GM12878 (cell line): ENCODE results near the gene ELP4. TPM values are rescaled to one million over a fixed set of nuclear protein-coding genes. Genes with fewer than 3 reads are reported as not detected.

Experiments used
- ATAC-seq: fragments of 200-7000 bp; cut with Tn5 transposase; 3 replicates; pipeline ENCODE4 v1.9.1; 2020; ENCODE audit warnings: mild to moderate bottlenecking, moderate library complexity
- BruUV-seq: library from RNA; stranded (reverse); fragments of 400-500 nt; replicated peaks from 2 replicates; lab custom pipeline; 2021; lab: Mats Ljungman, UMichigan
- CTCF ChIA-PET: fragments of 300-600 bp; sonication (Branson Sonifier 250); formaldehyde crosslinking; extraction: SDS; loops from one replicate; lab custom pipeline; 2021; ENCODE audit warnings: inconsistent platforms; lab: Yijun Ruan, JAX
- POLR2A ChIA-PET: fragments of 350-600 bp; formaldehyde crosslinking; extraction: SDS; loops from one replicate; lab custom pipeline; 2021; ENCODE audit warnings: inconsistent platforms; lab: Charles Lee
- RAD21 ChIA-PET: fragments of 300-600 bp; sonication (Branson Sonifier 250); formaldehyde crosslinking; loops from one replicate; lab custom pipeline; 2023; ENCODE audit warnings: antibody characterized with exemption; ENCODE audit not compliant: unreplicated experiment; lab: Charles Lee
- SMC1A ChIA-PET: fragments of 300-600 bp; sonication (Branson Sonifier 250); formaldehyde crosslinking; loops from one replicate; lab custom pipeline; 2023; ENCODE audit not compliant: unreplicated experiment, uncharacterized antibody; lab: Charles Lee
- DNase-seq: peaks from one replicate; pipeline ENCODE4 v3.0.0-alpha.2; 2011; ENCODE audit warnings: low read depth, low spot score
- FAIRE-seq: peaks from 3 replicates; lab custom pipeline; 2011; peaks lifted over from hg19 to GRCh38; lab: Jason Lieb, UNC
- H2AFZ ChIP-seq: 2 replicates; pipeline ENCODE4 v1.6.0; 2011; ENCODE audit warnings: low read depth, low read length, control low read depth; ENCODE audit not compliant: control insufficient read depth
- H3K27ac ChIP-seq: 2 replicates; pipeline ENCODE4 v1.5.1; 2011; ENCODE audit warnings: control low read depth; ENCODE audit not compliant: control insufficient read depth, insufficient read depth
- H3K27me3 ChIP-seq, 2 experiments: replicated peaks in 1 of 2; 2 replicates each; pipeline versions ENCODE4 v1.6.0 to v1.6.1; 2011; ENCODE audit warnings: low read length in 1 of 2; ENCODE audit not compliant: control insufficient read depth in 2 of 2, insufficient read depth in 2 of 2
- H3K36me3 ChIP-seq, 2 experiments: 2 replicates each; pipeline ENCODE4 v1.5.1; 2011; ENCODE audit warnings: low read length in 1 of 2; ENCODE audit not compliant: control insufficient read depth in 2 of 2, insufficient read depth in 2 of 2
- H3K4me1 ChIP-seq: 2 replicates; pipeline ENCODE4 v1.6.1; 2011; ENCODE audit warnings: mild to moderate bottlenecking, low read length, moderate library complexity, mixed read lengths; ENCODE audit not compliant: control insufficient read depth, insufficient read depth
- H3K4me2 ChIP-seq: 2 replicates; pipeline ENCODE4 v1.6.0; 2011; ENCODE audit warnings: control low read depth; ENCODE audit not compliant: control insufficient read depth, insufficient read depth
- H3K4me3 ChIP-seq: fragments of 200-600 bp; sonication (generic); 2 replicates; pipeline ENCODE4 v1.5.1; 2016
- H3K79me2 ChIP-seq: 2 replicates; pipeline ENCODE4 v1.6.0; 2011; ENCODE audit warnings: low read length; ENCODE audit not compliant: control insufficient read depth, insufficient read depth
- H3K9ac ChIP-seq: 2 replicates; pipeline ENCODE4 v1.8.0; 2011; ENCODE audit warnings: low read length, control low read depth, mixed read lengths; ENCODE audit not compliant: control insufficient read depth, insufficient read depth
- H3K9me3 ChIP-seq: replicated peaks from 3 replicates; pipeline ENCODE4 v1.5.1; 2011; ENCODE audit warnings: mild to moderate bottlenecking, low read length; ENCODE audit not compliant: control insufficient read depth, insufficient read depth
- H4K20me1 ChIP-seq: 2 replicates; pipeline ENCODE4 v1.6.0; 2011; ENCODE audit not compliant: control insufficient read depth, insufficient read depth
- EED ChIP-seq: sonication (generic); IDR thresholded peaks from 2 replicates; pipeline ENCODE4 v1.6.1; 2016; ENCODE audit warnings: antibody characterized with exemption, low read depth
- JUNB ChIP-seq: IDR thresholded peaks from 2 replicates; pipeline ENCODE4 v1.6.1; 2016; ENCODE audit warnings: antibody characterized with exemption, mild to moderate bottlenecking
- MTA2 ChIP-seq: fragments of 450-650 bp; IDR thresholded peaks from 2 replicates; pipeline ENCODE4 v1.6.1; 2016; ENCODE audit warnings: low read depth, mild to moderate bottlenecking, moderate library complexity
- RAD21 ChIP-seq: IDR thresholded peaks from 2 replicates; pipeline ENCODE4 v1.6.1; 2011; ENCODE audit warnings: mild to moderate bottlenecking, low read depth, low read length, moderate library complexity; ENCODE audit not compliant: insufficient read depth
- SMC3 ChIP-seq: IDR thresholded peaks from 2 replicates; pipeline ENCODE4 v1.6.1; 2011; ENCODE audit warnings: low read length, improper control_type of control experiment, borderline replicate concordance
- WRNIP1 ChIP-seq: IDR thresholded peaks from 2 replicates; pipeline ENCODE4 v1.6.1; 2011; ENCODE audit warnings: low read depth, low read length, improper control_type of control experiment, borderline replicate concordance
- WGBS: methylation state at CpG from one replicate; pipeline ENCODE4 v1.1.6; 2016; ENCODE audit warnings: low lambda C conversion rate; ENCODE audit not compliant: insufficient replicate concordance, insufficient coverage; ENCODE audit errors: missing lambda C conversion rate; 5-methylcytosine and 5-hydroxymethylcytosine counted together
- in situ Hi-C: fragments of 300-500 bp; cut with MboI; formaldehyde crosslinking; loops from 9 replicates; pipeline ENCODE4 v1.14.3; 2018; ENCODE audit warnings: mixed read lengths
- intact Hi-C: fragments of 100-400 bp; cut with micrococcal nuclease; formaldehyde crosslinking; loops from one replicate; pipeline ENCODE4 v1.14.2; 2022; ENCODE audit not compliant: unreplicated experiment
- polyA plus RNA-seq, 11 experiments: library from polyadenylated mRNA; depleted of rRNA in 4 of 11; unstranded in 6 of 11; stranded (reverse) in 5 of 11; fragments of >200 nt; fragmentation: Nextera tagmentation in 4 of 11; fragmentation: Illumina TruSeq in 1 of 11; extraction: Ambion mirVana in 4 of 11; extraction: Trizol in 1 of 11; gene quantifications; 1 replicate in 1 of 11; 2 replicates in 10 of 11; pipeline versions ENCODE4 v1.2.1 to v1.2.3, GENCODE V29; 2011 to 2016; ENCODE audit warnings: inconsistent platforms in 2 of 11, missing spikeins in 2 of 11, low read depth in 1 of 11
- total RNA-seq, 4 experiments: library from RNA; depleted of rRNA in 3 of 4; stranded (reverse); fragments of >200 nt in 3 of 4; fragmentation: Illumina TruSeq in 1 of 4; extraction: Trizol in 1 of 4; gene quantifications; 2 replicates each; pipeline versions ENCODE4 v1.2.1 to v1.2.3, GENCODE V29; 2013 to 2021
- TF ChIP-seq, protein P1 (sequence below), 3 experiments: IDR thresholded peaks in 2 of 3; conservative IDR thresholded peaks in 1 of 3; 2 replicates each; pipeline ENCODE4 v1.5.1; 2011; ENCODE audit warnings: low read depth in 3 of 3, low read length in 3 of 3, mild to moderate bottlenecking in 3 of 3, control low read depth in 2 of 3, moderate library complexity in 2 of 3, inconsistent platforms in 1 of 3, mixed read lengths in 1 of 3; ENCODE audit not compliant: control insufficient read depth in 2 of 3, insufficient read depth in 1 of 3; ENCODE audit errors: extremely low read depth in 1 of 3

The ELP4 gene
- total and polyA plus RNA-seq, 10 of the 15 experiments (the other 5 are each of a cell fraction or from before 2014, with no cell fraction given): 17.7 to 36.1 (median 27.0) TPM

GRCh38 chr11:31640611-31641010, 131.0 kb downstream of the ELP4 start:
- H3K27ac ChIP-seq: no peak overlapping the region
- in situ Hi-C loops: loop anchor here (5.0 kb wide), 1 partner anchor 317 kb away; no protein-coding TSS in a partner anchor
- H2AFZ ChIP-seq: no peak overlapping the region
- no TSS peak for BruUV-seq
- H3K9ac ChIP-seq: no peak overlapping the region
- no peaks in the 10 kb centered on the region for H3K27me3 ChIP-seq
- ChIA-PET RAD21 (interaction anchor here (0.7 to 5.9 kb wide), 9 partner anchors 8 to 536 kb away, joined by 3 to 67 read pairs (median 5); no protein-coding TSS in a partner anchor), SMC1A (interaction anchor here (0.8 to 6.9 kb wide), 17 partner anchors 9 to 537 kb away, joined by 3 to 70 read pairs (median 5); no protein-coding TSS in a partner anchor), POLR2A (no interaction called here), CTCF (interaction anchor here (0.8 to 6.6 kb wide), 39 partner anchors 9 to 534 kb away, joined by 3 to 112 read pairs (median 5); no protein-coding TSS in a partner anchor)
- H3K4me2 ChIP-seq: no peak overlapping the region
- no peak overlapping the region for H3K4me3 ChIP-seq
- H3K79me2 ChIP-seq: no peaks in the 10 kb centered on the region
- DNase-seq (no peak), ATAC-seq (no peak; the same call in 2 of the 3 replicates), FAIRE-seq (no peak)
- TF ChIP-seq WRNIP1 (no peak), MTA2 (peak; percentile 52)
- no peaks in the 10 kb centered on the region for H4K20me1 ChIP-seq
- no peaks in the 10 kb centered on the region for H3K36me3 ChIP-seq
- intact Hi-C loops: loop anchor here (1.0 to 10.0 kb wide), 4 partner anchors 164 to 534 kb away; no protein-coding TSS in a partner anchor
- H3K4me1 ChIP-seq: no peaks in the 10 kb centered on the region
- H3K9me3 ChIP-seq: no peaks in the 10 kb centered on the region

- Histone ChIP-seq H3K9ac (no peak overlapping the region), H3K36me3 (no peaks in the 10 kb centered on the region), H3K4me2 (no peak overlapping the region), H3K27ac (no peak overlapping the region), H3K4me3 (no peak overlapping the region), H3K79me2 (no peaks in the 10 kb centered on the region), H2AFZ (no peak overlapping the region), H4K20me1 (no peaks in the 10 kb centered on the region), H3K4me1 (no peaks in the 10 kb centered on the region), H3K27me3 (no peaks in the 10 kb centered on the region), H3K9me3 (no peaks in the 10 kb centered on the region)
- no peak for DNase-seq
- POLR2A ChIA-PET: no interaction called here
- TF ChIP-seq EED (0 out of 2 replicates have a peak, but pooled peaks have one; percentile 33), RAD21 (peak; percentile 32), SMC3 (peak; percentile 49; the same call in 1 of the 2 replicates), JUNB (no peak)
- TF ChIP-seq, protein P1, sequence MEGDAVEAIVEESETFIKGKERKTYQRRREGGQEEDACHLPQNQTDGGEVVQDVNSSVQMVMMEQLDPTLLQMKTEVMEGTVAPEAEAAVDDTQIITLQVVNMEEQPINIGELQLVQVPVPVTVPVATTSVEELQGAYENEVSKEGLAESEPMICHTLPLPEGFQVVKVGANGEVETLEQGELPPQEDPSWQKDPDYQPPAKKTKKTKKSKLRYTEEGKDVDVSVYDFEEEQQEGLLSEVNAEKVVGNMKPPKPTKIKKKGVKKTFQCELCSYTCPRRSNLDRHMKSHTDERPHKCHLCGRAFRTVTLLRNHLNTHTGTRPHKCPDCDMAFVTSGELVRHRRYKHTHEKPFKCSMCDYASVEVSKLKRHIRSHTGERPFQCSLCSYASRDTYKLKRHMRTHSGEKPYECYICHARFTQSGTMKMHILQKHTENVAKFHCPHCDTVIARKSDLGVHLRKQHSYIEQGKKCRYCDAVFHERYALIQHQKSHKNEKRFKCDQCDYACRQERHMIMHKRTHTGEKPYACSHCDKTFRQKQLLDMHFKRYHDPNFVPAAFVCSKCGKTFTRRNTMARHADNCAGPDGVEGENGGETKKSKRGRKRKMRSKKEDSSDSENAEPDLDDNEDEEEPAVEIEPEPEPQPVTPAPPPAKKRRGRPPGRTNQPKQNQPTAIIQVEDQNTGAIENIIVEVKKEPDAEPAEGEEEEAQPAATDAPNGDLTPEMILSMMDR (IDR thresholded peaks at IDR 0.05 in 2 of 3, conservative IDR thresholded peaks at IDR 0.05 in 1 of 3; ENCODE audit: control insufficient read depth in 2 of 3, extremely low read depth in 1 of 3, insufficient read depth in 1 of 3, low read depth in 3 of 3, low read length in 3 of 3): peak; percentile 54 to 61 (median 56)
- intact Hi-C loops (loop anchor here (1.0 to 10.0 kb wide), 4 partner anchors 163 to 533 kb away; no protein-coding TSS in a partner anchor), in situ Hi-C loops (loop anchor here (5.0 kb wide), 1 partner anchor 316 kb away; no protein-coding TSS in a partner anchor)
- no peak for ATAC-seq
- no TSS peak for BruUV-seq
- RAD21 ChIA-PET: interaction anchor here (0.8 to 5.9 kb wide), 8 partner anchors 10 to 535 kb away, joined by 3 to 67 read pairs (median 7); no protein-coding TSS in a partner anchor
- SMC1A ChIA-PET: interaction anchor here (0.6 to 6.9 kb wide), 25 partner anchors 9 to 536 kb away, joined by 3 to 70 read pairs (median 4); no protein-coding TSS in a partner anchor
- CTCF ChIA-PET: interaction anchor here (0.6 to 6.6 kb wide), 47 partner anchors 8 to 534 kb away, joined by 3 to 112 read pairs (median 4); no protein-coding TSS in a partner anchor
- peak; percentile 69 for FAIRE-seq
- 33% methylated on average over 3 of the region's 3 CpGs for WGBS
Measured at GRCh38 chr11:31641477-31642062, 132.0 kb downstream of the ELP4 start.
